Measurements from ENCODE around the gene RDH16.

RDH16 gene

GRCh38 chr12:57000393-57000792, 43.0 kb upstream of the RDH16 start:
- H3K4me3 ChIP-seq (replicated peaks; ENCODE audit: low read depth, low read length), result no peak overlapping the region
- TF ChIP-seq, protein P1, sequence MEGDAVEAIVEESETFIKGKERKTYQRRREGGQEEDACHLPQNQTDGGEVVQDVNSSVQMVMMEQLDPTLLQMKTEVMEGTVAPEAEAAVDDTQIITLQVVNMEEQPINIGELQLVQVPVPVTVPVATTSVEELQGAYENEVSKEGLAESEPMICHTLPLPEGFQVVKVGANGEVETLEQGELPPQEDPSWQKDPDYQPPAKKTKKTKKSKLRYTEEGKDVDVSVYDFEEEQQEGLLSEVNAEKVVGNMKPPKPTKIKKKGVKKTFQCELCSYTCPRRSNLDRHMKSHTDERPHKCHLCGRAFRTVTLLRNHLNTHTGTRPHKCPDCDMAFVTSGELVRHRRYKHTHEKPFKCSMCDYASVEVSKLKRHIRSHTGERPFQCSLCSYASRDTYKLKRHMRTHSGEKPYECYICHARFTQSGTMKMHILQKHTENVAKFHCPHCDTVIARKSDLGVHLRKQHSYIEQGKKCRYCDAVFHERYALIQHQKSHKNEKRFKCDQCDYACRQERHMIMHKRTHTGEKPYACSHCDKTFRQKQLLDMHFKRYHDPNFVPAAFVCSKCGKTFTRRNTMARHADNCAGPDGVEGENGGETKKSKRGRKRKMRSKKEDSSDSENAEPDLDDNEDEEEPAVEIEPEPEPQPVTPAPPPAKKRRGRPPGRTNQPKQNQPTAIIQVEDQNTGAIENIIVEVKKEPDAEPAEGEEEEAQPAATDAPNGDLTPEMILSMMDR (IDR thresholded peaks at IDR 0.05; ENCODE audit: low read depth, low read length, missing control alignments), result no peak
- DNase-seq (ENCODE audit: extremely low read depth, low read depth), result no peak

DNA sequence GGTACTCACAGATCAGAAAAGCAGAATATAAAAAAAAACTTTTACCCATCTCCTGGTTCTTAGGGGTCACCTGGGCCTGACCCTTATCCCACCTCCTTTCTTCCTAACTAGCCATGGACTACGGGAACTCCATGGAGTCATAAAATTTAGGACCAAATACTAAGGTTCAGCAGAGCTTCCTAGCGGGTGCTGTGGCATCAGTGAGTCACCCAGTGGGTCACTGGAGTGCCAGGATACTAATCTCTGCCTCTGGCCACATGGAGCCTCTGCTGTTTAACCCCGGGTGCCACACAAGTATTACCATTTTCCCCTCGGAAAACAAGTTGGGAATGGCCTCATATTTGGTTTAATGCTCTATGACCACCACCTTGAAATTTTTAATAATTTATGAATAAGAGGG, 42.0 kb upstream of the RDH16 start:
- DNase-seq (ENCODE audit: extremely low read depth, low read depth), result no peak

DNA sequence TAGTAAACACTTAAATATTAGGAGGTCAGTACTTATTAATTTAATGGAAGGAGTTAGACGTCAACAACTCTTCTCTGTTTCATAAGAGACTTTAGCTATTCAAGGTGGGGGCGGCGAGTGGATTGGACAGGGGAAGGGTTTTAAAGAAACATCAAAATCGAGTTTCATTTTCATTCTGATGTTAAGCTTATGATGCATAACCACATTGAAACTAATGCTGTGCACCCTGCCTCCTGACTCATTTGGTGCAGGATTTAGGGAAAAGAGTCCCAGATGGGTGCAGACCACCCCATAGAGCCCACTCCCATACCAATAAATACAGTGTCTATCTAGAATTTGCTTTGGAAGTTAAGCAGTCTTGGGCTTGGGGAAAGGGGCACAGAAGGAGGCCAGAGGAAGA, 41.6 kb upstream of the RDH16 start:
- H3K4me3 ChIP-seq (replicated peaks; ENCODE audit: low read depth, low read length), result no peak overlapping the region
- no peak for DNase-seq (ENCODE audit: extremely low read depth, low read depth)
- TF ChIP-seq, protein P1 (IDR thresholded peaks at IDR 0.05; ENCODE audit: low read depth, low read length, missing control alignments), result no peak

More for the DNA sequence above, 42.0 kb upstream of the RDH16 start:
- H3K4me3 ChIP-seq (replicated peaks; ENCODE audit: low read depth, low read length), result no peak overlapping the region
- TF ChIP-seq, protein P1 (IDR thresholded peaks at IDR 0.05; ENCODE audit: low read depth, low read length, missing control alignments), result no peak

DNA sequence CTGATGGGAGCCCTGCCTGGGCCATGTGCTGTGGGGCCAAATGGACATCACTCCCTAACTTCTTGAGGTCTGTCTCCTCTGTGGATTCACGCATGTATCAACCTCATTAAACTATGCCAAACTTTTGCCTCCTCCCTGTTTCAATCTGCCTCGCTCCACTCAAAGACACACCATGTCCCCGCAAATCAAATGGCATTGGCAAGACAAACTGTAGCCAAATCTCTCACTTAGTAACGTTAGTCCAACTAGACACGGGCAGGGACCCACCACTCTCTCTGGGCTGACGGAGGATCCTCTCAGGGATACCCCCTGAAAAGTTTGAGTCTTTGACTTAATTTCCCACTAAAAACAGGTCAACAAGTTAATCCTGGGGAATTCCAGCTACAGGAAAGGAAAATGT, 40.9 kb upstream of the RDH16 start:
- DNase-seq (ENCODE audit: extremely low read depth, low read depth), result no peak
- no peak overlapping the region for H3K4me3 ChIP-seq (replicated peaks; ENCODE audit: low read depth, low read length)
- TF ChIP-seq, protein P1 (IDR thresholded peaks at IDR 0.05; ENCODE audit: low read depth, low read length, missing control alignments), result no peak

GRCh38 chr12:56996793-56997545, 39.6 kb upstream of the RDH16 start:
- TF ChIP-seq, protein P1 (IDR thresholded peaks at IDR 0.05; ENCODE audit: low read depth, low read length, missing control alignments), result no peak
- no peak for DNase-seq (ENCODE audit: extremely low read depth, low read depth)
- no peak overlapping the region for H3K4me3 ChIP-seq (replicated peaks; ENCODE audit: low read depth, low read length)

- no peak overlapping the region for H3K4me3 ChIP-seq (replicated peaks; ENCODE audit: low read depth, low read length)
- TF ChIP-seq, protein P1 (IDR thresholded peaks at IDR 0.05; ENCODE audit: low read depth, low read length, missing control alignments), result no peak
- no peak for DNase-seq (ENCODE audit: extremely low read depth, low read depth)
These were observed 38.6 kb upstream of the RDH16 start for GRCh38 chr12:56995930-56996496.
